ENCODE measurements around the gene MPI.
"Not testable (repeated sequence)": the region's sequence is repeated elsewhere in the genome, so short reads cannot be mapped to it uniquely, and the experiment has no call there.

The MPI gene

DNA sequence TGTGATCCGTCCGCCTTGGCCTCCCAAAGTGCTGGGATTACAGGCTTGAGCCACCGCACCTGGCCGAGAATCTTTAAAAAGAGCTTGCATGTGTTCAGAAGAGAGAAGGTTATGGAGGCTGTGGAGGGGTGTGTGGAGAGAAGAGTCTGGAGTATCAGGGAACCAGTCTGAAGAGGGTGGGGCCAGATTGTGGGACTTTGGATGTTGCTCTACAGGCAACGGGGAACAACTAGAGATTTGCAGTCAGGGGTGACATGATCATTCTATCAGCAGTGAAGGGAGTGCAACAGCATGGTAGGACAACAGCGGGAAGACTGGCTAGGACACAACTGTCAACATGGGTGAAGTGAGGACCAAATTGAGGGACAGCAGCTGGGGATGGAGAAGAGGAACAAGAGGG, 25.5 kb upstream of the MPI start:
- DNase-seq, result no peak

DNA sequence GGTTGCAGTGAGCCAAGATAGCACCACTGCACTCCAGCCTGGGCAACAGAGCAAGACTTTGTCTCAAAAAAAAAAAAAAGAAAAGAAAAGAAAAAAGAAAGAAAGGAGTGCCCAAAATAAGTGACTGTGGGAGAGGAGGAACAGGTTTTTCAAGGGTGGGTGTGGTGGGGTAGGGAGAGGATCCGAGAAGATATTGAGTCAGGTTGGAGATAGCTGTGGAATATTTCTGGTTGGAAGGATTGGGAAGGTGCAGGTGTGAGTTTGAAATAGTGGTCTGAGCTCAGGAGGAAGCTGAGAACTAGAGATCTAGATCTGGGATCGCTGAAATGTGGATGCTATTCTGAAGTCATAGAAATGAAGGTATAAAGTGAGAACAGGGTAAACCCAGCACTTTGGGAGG, 24.5 kb upstream of the MPI start:
- DNase-seq, result no peak

DNA sequence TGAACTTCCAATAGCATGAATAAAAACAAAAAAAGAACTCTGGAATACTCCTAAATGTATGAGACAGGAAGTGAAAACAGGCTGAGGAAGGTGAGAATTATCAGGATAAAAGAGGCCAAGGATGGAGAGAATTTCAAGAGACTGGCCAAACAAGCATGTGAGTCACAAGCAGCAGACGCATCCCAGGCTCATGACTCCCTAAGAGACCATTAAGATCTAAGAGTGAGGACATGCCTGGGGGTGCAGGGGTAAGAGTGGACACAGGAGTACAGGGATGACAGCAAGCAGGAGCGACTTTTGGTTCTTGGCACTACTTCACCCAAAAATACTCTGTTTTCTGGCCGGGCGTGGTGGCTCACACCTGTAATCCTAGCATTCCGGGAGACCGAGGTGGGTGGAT, 23.8 kb upstream of the MPI start:
- no peak for DNase-seq

DNA sequence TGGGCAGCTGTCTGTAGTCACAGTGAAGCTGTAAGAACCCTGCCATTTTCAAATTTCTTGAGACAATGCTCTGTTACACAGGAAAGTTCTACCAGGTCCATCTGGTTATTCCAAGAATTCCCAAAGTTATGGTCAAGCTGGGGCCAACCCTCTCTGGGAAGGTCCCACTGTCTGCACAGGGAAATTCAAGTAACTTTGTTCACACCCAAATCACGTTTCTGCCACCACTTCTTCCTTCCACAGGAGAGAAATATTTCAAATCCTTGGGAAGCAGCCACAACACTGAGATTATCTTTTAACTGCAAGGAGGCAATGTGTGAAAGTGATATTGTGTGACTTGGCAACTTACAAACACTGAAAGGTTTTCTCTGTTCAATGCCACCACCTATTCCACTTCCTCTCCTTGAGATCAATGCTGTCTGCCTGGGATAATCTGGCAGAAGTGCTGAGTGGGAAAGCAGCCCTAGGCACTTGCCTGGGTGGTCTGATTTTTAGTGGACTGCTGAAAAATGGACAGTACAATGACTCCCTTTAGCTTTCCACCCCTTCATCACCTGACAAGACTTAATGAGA, 22.3 kb upstream of the MPI start:
- DNase-seq, result no peak

DNA sequence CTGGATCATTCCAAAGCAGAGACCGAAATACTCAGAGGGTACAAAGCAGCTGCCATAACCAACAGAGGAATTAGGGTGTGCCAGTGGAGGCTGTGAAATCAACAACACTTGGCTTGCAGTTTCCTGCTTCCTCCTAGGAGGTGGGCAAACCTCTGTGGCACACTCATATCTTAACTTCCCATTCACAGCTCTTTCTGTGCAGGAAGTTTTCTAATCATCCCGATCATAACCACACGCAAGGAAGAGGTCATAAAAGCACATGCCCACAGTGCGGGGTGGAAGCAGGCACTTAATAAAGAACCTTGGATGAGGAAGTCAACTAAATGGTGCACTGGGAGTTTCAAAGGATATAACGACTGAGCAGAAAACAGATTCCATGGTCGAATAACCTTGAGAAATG, 21.8 kb upstream of the MPI start:
- DNase-seq, result peak; percentile 37

DNA sequence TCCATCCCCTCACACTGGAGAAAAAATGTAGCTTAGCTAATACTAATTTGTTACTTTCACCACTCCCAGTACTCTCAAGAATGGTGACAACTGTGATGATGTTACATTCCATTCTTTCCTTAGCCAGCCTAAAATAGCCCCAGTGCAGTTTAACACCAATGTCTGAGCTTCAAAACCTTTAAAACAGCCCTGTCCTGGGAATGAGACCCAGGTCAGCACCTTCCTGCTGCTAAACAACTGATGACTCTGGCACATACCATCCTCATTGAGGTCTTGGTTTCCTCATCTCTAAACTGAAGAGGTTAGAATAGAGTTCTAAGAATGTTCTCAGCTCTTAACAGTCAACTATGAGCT, 20.5 kb upstream of the MPI start:
- DNase-seq, result no peak

DNA sequence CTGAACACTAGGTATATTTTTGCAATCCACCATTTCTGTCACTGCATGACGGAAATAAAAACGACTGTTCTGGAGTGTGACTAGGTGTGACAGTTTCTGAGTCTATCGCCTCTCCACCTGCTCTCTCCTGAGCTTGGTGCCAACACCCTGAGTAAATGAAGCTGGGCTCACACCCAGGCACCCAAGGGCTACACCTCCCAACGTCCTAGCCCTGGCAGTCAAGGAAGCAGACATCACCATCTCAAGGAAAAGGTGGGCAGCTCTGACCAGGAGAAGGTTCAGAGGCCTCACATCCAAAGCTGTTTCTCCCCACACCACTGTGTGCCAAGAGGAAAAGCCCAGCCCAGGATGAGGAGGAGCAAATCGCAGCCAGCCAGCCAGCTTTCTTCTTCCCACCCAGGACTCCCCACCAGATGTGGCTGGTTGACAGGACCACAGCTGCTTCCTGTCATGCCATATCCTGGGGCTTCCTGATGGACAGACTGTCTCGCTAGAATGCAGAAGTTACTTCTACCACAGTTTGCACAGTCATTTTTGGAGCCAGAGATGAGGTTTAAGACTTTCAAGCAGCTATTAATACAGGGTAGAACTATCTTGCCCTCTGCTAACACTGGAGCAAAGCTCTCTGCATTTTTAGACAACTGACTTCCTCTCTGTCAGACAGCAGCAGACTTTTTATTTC, 20.0 kb upstream of the MPI start:
- peak; percentile 25 for DNase-seq

DNA sequence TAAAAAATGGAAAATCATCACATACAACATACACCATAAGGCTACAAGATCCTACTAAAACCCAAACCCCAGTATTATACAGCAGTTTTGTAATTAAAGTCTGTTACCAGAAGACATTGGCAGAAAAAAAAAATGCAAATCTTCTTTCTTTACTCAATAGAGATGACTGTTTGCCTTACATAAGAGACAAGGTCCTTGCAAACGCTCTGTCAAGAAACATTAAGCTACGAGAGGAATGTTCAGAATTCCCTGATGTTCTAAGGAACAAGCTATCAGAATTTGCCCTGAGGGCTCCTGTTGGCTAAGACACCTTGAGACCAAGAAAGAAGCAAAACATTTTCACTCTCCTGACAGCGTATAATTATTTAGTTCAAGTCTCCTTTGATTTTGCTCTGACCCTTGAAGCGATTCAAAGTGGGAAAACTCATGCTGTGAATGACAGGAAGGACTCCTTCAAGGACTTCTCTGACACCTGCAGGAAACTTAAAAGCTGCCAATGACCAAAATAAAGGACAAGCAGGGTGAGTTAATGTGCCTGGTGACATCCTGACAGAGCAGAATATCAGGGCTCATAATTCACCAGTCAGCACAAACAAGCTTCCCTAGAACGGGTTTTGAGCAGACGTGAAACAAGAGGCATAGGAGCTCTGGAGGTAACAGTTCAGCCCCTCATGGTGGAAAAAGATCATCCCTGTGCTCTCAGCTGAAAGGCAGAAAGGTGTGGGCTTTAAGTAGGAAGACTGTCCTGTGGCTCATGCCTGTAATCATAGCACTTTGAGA, 19.2 kb upstream of the MPI start:
- DNase-seq, result no peak

DNA sequence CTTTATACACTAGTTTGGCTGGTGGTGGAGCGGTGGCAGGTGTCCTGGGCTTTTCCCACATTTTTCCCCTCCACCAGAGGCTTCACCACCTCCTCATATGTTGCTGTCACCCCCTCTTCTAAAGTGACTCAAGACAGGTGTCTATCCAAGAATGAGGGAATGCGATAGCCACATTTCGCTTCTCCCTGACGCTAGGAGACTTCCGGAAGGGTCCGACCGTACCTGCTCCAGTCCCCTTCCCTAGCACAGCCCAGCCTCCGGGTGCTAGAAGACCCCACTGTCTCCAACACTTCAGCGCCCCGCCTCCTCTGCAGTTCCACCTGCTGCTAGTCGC, 17.2 kb upstream of the MPI start:
- no peak for DNase-seq

DNA sequence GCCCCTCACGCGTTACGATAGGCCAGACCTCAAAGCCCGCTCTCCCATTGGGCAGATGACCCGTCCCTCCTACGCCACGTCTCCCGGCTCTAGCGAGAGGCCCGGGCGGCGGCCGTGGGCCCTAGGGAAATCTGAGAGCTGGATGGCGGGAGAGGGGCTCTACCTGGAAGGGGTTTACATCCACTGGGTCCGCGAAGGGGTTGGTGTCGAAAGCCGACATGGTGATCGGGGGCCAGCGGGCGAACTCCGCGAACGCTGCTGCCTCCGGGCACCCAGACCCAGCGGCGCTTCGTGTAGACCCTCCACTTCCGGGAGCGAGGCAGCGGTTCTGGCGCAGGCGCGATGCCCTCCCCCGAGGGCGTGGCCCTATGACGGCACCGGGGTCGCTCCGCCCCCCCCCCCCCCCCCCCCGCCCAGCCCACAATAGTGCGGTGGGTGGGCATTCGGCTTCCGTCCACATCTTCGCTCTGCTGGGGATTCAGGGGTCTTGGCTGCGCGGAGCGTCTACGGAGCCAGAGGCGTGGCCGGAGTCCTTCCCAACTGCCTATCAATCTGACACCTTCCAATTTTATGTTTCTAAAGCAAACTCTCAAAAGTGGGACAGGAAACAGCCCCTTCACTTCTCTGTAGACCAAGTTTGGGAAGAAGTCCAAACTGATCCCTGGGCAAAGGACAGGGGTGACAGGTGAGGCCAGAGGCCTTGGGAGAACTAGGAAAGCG, 16.6 kb upstream of the MPI start, which contains the start of gene SCAMP2:
SCAMP2 (minus strand) TSS at position 330 of the 720 bp plus-strand sequence; CDS start at position 220, 110 bp downstream.
- DNase-seq, result peak; percentile 89

DNA sequence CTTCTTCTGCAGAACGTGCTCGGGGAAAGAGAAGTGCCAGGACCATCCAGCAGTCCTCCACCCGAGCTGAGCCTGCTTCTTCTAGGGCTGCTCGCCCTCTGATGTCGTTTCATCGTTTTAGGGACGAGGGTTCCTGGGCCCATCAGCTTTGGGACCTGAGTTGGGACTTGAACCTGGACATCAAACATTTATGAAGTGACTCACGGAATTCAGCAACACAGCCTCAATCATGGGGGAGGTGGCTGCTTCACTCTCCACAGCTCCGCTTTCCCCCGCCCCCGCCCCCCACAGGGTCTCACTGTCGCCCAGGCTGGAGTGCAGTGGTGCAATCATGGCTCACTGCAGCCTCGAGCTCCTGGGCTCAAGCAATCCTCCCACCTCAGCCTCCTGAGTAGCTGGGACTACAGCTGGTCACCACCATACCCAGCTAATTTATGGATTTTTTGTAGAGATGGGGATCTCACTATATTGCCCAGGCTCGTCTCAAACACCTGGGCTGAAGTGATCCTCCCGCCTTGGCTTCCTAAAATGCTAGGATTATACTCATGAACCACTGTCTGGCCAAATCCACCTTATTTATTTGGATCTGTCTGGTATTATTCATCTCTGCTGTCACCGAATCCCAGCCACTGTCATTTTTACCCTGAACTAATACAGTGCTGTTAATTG, 16.0 kb upstream of the MPI start:
- DNase-seq, result peak; percentile 35

DNA sequence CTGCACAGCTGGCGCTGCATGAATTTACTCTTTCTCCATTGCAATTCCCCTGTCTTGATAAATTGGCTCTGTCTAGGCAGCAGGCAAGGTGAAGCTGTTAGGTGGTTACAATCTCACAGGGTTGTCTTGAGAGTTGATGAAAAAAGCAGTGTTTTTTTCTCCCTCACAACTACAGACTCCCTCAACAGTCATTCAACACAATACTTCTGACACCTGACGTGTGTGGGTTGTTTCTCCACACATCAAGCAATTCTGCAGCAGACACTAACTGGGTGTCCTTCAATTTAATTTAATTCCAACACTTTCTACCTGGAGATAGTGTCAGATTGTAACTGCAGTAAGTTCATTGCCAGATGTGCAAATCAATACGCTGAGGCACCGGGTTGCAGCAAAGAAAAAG, 11.6 kb upstream of the MPI start:
- no peak for DNase-seq

DNA sequence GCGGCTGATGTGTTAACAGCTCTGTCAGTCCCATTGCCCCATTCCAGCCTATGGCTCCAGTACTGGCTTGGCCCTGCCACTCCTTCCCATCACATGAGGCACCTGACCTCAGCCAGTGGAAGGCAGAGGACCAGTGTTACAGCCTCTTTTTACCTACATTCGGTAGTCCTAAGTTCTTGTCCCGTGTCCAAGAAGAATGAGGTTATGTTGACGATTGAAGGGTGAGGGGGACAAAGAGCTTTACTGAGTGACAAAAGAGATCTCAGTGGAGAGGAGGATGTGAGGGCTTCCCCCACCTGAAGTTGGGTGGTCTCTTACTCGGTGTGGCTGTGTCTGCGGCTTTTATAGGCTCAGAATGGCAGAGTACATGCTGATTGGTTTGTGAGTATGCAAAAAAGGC, 7.3 kb upstream of the MPI start:
- DNase-seq, result no peak

DNA sequence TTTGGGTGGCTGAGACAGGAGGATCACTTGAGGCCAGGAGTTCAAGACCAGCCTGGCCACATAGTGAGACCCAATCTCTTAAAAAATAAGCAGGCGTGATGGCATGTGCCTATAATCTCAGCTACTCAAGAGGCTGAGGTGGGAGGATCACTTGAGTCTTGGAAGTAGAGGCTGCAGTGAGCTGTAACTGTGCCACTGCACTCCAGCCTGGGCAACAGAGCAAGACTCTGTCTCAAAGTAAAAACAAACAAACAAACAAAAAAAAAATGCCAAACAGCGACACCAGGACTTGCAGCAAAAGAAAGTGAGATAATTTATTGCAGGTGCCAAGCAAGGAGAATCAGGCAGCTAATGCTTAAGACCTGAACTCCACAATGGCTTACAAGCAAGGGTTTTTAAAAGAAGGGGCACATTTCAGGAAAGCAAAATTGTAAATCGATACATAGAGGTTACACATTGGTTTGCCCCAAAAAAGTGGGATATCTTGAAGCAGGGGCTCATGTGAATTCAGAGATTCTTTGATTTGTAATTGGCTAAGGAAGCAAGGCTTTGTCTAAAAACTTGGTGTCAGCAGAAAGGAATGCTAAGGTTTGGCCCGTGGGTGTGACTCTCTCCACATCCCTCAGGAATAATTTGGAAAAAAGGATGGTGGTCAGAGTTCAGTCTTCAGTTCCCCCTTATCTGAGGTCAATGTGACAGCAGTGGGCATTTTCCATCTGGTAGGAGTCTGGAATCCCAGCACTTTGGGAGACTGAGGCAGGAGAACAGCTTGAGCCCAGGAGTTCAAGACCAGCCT, 5.2 kb upstream of the MPI start:
- no peak for DNase-seq

DNA sequence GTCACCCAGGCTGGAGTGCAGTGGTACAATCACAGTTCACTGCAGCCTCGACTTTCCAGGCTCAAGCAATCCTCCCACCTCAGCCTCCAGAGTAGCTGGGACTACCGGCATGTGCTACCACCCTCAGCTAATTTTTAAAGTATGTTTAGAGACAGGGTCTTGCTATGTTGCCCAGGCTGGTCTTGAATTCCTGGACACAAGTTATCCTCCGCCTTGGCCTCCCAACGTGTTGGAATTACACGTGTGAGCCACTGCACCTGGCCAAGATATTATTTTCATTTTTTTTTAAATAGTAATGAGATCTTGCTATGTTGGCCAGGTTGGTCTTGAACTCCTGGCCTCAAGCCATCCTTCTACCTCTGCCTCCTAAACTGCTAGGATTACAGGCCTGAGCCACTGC, 4.4 kb upstream of the MPI start:
- no peak for DNase-seq

DNA sequence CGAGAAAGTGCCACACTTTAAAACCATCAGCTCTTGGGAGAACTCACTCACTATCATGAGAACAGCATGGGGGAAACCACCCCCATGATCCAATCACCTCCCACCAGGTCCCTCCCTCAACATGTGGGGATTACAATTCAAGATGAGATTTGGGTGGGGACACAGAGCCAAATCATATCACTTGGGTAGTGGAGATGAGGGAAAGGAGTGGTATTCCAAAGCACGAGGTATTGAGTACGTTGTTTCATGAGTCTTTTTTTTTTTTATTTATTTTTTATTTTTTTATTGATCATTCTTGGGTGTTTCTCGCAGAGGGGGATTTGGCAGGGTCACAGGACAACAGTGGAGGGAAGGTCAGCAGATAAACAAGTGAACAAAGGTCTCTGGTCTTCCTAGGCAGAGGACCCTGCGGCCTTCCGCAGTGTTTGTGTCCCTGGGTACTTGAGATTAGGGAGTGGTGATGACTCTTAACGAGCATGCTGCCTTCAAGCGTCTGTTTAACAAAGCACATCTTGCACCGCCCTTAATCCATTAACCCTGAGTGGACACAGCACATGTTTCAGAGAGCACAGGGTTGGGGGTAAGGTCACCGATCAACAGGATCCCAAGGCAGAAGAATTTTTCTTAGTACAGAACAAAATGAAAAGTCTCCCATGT, 2.2 kb upstream of the MPI start:
- not testable (repeated sequence) for DNase-seq

DNA sequence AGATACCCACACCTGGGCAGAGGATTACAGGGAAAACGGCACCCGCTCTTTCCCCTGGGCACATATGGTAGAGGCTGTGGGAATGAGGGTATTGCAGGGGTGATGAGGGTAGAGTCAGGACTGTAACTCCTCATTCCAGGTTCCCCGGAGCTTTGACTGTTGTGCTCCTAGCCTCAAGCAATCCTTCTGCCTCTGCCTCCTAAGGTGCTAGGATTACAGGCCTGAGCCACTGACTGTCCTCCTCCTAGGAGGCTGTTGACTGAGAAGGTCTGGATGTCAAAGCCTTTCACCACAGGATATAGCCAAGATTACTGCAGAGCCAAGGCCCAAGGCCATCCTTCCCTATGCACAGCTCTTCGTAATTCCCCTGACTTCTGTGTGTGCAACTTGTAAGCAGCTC, 1.1 kb upstream of the MPI start:
- no peak for DNase-seq

DNA sequence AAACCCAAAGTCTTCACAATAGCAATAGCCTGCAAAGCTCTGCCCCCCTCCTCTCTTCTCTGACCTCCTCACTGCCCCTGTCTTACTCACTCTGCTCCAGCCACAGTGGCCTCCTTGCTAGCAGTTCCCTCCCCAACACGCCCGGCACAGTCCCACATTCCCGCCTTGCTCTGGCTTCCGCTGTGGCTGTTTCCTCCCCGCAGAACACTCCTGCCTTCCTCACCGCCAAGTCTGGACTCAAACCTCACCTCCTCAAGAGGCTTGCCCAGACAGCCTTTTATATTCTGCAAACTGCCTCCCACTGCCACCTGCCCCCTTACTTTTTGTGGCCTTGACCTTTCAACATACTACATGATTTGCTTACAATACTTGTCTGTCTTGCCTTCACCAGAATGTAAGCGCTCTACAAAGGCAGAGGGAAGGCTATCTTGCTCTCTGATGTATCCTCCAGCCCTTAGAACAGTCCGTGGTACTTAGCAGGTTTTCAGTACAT, 406 bp upstream of the MPI start:
- DNase-seq, result peak; percentile 33

DNA sequence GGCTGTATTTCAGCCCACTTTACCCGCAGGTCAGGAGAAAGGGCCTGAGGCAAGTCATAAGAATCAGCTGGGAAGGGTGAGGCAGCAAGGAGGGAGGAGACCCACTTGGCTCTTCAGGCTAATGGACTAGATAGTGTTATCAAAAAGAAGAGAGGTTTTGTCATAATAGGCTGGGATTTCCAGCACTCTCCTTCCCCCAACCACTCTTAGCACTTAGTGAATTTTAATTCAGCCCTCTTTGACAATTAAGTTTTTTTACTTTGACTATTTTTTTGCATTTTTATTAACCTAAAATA, 771 bp downstream of the MPI start:
- no peak for DNase-seq

DNA sequence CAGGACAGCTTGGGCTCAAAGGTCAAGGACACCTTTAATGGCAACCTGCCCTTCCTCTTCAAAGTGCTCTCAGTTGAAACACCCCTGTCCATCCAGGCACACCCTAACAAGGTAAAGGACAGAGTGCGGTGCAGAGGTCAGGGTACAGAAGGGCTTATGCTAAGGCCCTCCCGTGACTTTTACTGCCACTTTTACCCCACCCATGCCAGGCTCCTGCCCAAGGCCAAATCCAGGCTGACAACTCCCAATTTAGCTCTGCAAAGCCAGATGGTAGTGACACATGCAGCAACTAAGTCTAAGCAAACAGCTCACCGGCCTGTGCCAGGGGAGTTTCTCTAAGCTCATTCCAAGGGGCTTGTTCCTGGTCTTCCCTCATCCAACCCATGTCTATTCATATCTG, 1.6 kb downstream of the MPI start:
- no peak for DNase-seq

DNA sequence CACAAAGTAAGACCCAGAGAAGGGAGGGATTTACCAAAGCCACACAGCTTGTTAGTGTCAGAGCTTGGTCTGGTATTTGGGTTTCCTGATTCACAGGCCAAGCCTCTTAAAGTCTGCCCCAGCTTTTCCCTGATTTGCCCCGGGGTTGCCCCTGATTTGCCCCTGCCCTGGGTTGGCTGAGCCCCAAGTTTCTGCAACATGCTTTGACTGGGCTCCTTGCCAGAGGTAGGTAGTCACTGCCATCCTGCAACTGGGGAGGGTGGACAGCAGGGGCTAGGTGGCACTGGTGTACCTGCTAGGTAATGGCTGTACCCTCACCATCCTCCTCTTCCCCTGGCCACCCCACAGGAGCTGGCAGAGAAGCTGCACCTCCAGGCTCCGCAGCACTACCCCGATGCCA, 2.5 kb downstream of the MPI start:
- DNase-seq, result no peak

DNA sequence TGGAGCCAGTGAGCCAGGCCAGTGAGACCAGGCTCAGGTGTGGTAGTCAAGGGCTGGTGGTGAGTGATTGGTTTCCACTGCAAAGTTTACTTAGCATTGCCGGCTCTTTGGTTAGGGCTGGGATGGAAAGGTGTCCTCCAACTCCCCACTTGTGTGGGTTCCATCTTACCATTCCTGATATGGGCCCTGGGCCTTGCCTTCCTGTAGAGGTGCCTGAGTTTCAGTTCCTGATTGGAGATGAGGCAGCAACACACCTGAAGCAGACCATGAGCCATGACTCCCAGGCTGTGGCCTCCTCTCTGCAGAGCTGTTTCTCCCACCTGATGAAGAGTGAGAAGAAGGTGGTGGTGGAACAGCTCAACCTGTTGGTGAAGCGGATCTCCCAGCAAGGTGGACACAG, 3.1 kb downstream of the MPI start:
- DNase-seq, result no peak
